Body of pancreas (tissue), 4 donors: ENCODE measurements around the gene KCNJ14. TPM values are rescaled to one million over a fixed set of nuclear protein-coding genes. Genes with fewer than 3 reads are reported as not detected.
"Not testable (repeated sequence)": the region's sequence is repeated elsewhere in the genome, so short reads cannot be mapped to it uniquely, and the experiment has no call there.

Experiments
- ATAC-seq: fragments of 150-250 bp; one replicate; pipeline ENCODE4 v1.9.1; 2016
- DNase-seq, 4 donors: peaks; one replicate each; pipeline ENCODE4 v3.0.0-alpha.2; 2019
- H3K27ac ChIP-seq, 4 donors: fragments of 200-600 bp; sonication (generic); 1 replicate in 3 of 4; 2 replicates in 1 of 4; pipeline versions ENCODE4 v1.5.1 to v1.6.1; 2016 to 2019; ENCODE audit warnings: mild to moderate bottlenecking in 1 of 4, mixed read lengths in 1 of 4, moderate library complexity in 1 of 4
- H3K27me3 ChIP-seq, 2 donors: fragments of 200-600 bp; sonication (generic); one replicate each; pipeline ENCODE4 v1.6.0; 2016; ENCODE audit warnings: mild to moderate bottlenecking in 1 of 2
- H3K36me3 ChIP-seq, 2 donors: fragments of 200-600 bp; sonication (generic); replicated peaks in 1 of 2; 2 replicates each; pipeline ENCODE4 v1.5.1; 2016; ENCODE audit warnings: low read depth in 2 of 2; ENCODE audit not compliant: insufficient read depth in 1 of 2
- H3K4me1 ChIP-seq: fragments of 200-600 bp; sonication (generic); one replicate; pipeline ENCODE4 v1.6.0; 2016
- H3K4me3 ChIP-seq, 2 donors: fragments of 200-600 bp; sonication (generic); 1 replicate in 1 of 2; 2 replicates in 1 of 2; pipeline ENCODE4 v1.5.1; 2016 to 2019
- H3K9me3 ChIP-seq, 3 donors: fragments of 200-600 bp; sonication (generic); 1 replicate in 2 of 3; 2 replicates in 1 of 3; pipeline ENCODE4 v1.5.1; 2016
- POLR2A ChIP-seq, 3 donors: fragments of 450-650 bp; IDR thresholded peaks; one replicate each; pipeline ENCODE4 v1.6.1; 2016; ENCODE audit warnings: antibody characterized with exemption in 3 of 3, mild to moderate bottlenecking in 2 of 3
- WGBS, 2 donors: methylation state at CpG; one replicate each; pipeline ENCODE4 v1.1.5; 2017; 5-methylcytosine and 5-hydroxymethylcytosine counted together
- intact Hi-C: fragments of 100-400 bp; cut with DNase I; formaldehyde crosslinking; loops from one replicate; pipeline ENCODE4 v1.15.1; 2023
- total RNA-seq, 2 donors: library from RNA; depleted of rRNA; stranded (reverse); fragments of >200 nt; gene quantifications; one replicate each; pipeline ENCODE4 v1.1.0, GENCODE V29; 2016
- TF ChIP-seq, protein P1 (sequence below), 7 experiments: fragments of 450-650 bp in 4 of 7; fragments of 200-600 bp in 3 of 7; sonication (generic) in 3 of 7; IDR thresholded peaks; one replicate each; pipeline ENCODE4 v1.5.1; 2016 to 2019; ENCODE audit warnings: antibody characterized with exemption in 7 of 7

Gene KCNJ14
- total RNA-seq, 2 donors from 2014 or later, result 0.66 to 1.6 TPM

- no peak for DNase-seq
- WGBS, 2 donors, result 74 to 81% methylated on average over 6 of the region's 6 CpGs
- no peaks in the 10 kb centered on the region for H3K36me3 ChIP-seq
- peaks cover 21% of the 10 kb centered on the region for H3K4me1 ChIP-seq
- no peak for ATAC-seq
- TF ChIP-seq POLR2A (IDR thresholded peaks at IDR 0.05), result no peak
- TF ChIP-seq, protein P1, sequence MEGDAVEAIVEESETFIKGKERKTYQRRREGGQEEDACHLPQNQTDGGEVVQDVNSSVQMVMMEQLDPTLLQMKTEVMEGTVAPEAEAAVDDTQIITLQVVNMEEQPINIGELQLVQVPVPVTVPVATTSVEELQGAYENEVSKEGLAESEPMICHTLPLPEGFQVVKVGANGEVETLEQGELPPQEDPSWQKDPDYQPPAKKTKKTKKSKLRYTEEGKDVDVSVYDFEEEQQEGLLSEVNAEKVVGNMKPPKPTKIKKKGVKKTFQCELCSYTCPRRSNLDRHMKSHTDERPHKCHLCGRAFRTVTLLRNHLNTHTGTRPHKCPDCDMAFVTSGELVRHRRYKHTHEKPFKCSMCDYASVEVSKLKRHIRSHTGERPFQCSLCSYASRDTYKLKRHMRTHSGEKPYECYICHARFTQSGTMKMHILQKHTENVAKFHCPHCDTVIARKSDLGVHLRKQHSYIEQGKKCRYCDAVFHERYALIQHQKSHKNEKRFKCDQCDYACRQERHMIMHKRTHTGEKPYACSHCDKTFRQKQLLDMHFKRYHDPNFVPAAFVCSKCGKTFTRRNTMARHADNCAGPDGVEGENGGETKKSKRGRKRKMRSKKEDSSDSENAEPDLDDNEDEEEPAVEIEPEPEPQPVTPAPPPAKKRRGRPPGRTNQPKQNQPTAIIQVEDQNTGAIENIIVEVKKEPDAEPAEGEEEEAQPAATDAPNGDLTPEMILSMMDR (IDR thresholded peaks at IDR 0.05), result no peak
- peak overlapping the region in 3 of 4 donors; percentile 54 to 78 (median 75) for H3K27ac ChIP-seq
- H3K27me3 ChIP-seq, result no peaks in the 10 kb centered on the region
- no peak overlapping the region for H3K4me3 ChIP-seq
- H3K9me3 ChIP-seq, result no peaks in the 10 kb centered on the region
- intact Hi-C loops, result no loop called here
Measured at GRCh38 chr19:48487544-48487943, 32.2 kb downstream of the KCNJ14 start.

DNA sequence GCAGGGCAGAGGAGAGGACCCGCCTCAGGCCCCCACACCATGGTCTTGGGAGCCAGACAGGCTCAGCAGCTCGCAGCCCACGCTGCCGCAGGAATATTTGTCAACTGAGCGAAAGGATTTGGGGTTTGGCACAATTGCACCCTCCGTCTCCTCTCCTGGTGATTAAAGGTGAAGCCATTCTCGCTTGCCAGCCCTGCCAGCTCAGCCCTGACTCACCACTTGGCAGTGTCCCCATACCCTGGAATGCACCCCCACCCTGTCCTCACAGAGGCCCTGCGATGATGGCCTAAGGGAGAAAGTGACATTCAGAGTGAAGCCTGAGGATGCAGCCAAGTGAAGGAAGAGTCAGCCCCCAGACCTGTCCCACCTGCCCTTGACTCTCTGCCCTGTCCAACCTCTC lies 32.6 kb downstream of the KCNJ14 start:
- WGBS, 2 donors, result 66% methylated on average over 8 of the region's 8 CpGs; no CpG with 5 or more reads in 1 of the 2 donors
- no peaks in the 10 kb centered on the region for H3K27me3 ChIP-seq

DNA sequence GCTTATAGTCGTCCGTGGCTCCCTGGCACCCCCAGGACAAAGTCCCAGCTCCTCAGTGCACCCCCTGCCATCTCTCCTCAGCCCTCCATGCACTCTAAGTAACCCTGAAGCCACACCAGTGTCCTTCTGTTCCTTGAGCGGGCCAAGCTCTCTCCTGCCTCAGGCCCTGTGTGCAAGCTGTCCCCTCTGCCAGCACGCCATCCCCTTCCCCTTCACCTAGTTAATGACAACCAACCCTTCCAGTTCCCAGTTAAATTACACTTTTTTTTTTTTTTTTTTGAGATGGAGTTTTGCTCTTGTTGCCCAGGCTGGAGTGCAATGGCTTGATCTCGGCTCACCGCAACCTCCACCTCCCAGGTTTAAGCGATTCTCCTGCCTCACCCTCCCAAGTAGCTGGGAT lies 33.1 kb downstream of the KCNJ14 start:
- intact Hi-C loops, ATAC-seq, H3K9me3 ChIP-seq, DNase-seq, H3K4me3 ChIP-seq, H3K36me3 ChIP-seq, H3K27me3 ChIP-seq: not testable (repeated sequence)
- Histone ChIP-seq H3K4me1 (peaks cover 21% of the 10 kb centered on the region), H3K27ac (peak overlapping the region; percentile 54 to 78 (median 70))
- WGBS, 2 donors, result 73 to 81% methylated on average over 7 of the region's 7 CpGs

More for the DNA sequence above, 32.6 kb downstream of the KCNJ14 start:
- intact Hi-C loops, result no loop called here
- no peak overlapping the region for H3K4me3 ChIP-seq
- peaks cover 21% of the 10 kb centered on the region for H3K4me1 ChIP-seq
- H3K9me3 ChIP-seq, result no peaks in the 10 kb centered on the region
- TF ChIP-seq POLR2A (IDR thresholded peaks at IDR 0.05), result no peak
- TF ChIP-seq, protein P1 (IDR thresholded peaks at IDR 0.05), result no peak
- peak; percentile 43 for ATAC-seq
- no peaks in the 10 kb centered on the region for H3K36me3 ChIP-seq
- peak overlapping the region; percentile 54 to 78 (median 70) for H3K27ac ChIP-seq
- peak; percentile 76 to 93 (median 80) for DNase-seq

DNA sequence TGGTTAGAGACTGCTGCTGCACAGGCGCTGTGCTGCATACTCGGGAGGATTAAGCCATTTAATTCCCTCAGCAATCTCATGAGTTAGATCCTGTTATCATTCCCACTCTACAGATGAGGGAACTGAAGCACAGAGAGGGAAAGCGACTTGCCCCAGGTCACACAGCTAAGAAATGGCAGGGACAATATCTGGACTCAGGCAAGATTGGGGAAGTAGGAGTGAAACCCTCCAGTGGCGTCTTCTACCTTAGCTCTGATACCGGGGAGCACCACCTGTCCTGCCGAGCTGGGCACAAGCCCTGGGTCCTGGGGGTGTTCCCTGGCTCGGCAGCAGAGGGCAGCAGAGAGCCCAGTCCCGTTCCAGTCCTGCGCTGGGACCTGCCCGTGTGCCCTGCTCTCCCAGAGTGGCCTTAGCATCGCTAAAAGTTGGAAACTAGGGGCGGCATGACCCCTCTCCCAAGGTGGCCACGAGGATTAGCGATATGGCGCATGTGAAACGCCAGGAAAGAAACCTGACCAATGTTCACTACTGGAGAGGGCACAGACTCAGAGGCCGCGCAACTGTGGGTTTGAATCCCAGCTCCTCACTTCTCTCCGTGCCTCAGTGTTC lies 34.3 kb downstream of the KCNJ14 start:
- intact Hi-C loops, result loop anchor here (5.0 kb wide), 1 partner anchor 93 kb away; no protein-coding TSS in a partner anchor
- peaks cover 29% of the 10 kb centered on the region for H3K4me1 ChIP-seq
- H3K27me3 ChIP-seq, result no peaks in the 10 kb centered on the region
- H3K4me3 ChIP-seq, result no peak overlapping the region
- H3K36me3 ChIP-seq, result no peaks in the 10 kb centered on the region
- peak; percentile 80 to 85 (median 83) for DNase-seq
- peak; percentile 27 for ATAC-seq
- no peak overlapping the region for H3K27ac ChIP-seq
- 19 to 30% methylated on average over 3 to 19 of the region's 19 CpGs for whole genome bisulfite sequencing, 2 donors
- no peaks in the 10 kb centered on the region for H3K9me3 ChIP-seq
- TF ChIP-seq, protein P1 (IDR thresholded peaks at IDR 0.05), result peak; percentile 87 to 95 (median 91)
- no peak for TF ChIP-seq POLR2A (IDR thresholded peaks at IDR 0.05)

GRCh38 chr19:48490981-48491792 lies 35.8 kb downstream of the KCNJ14 start:
- TF ChIP-seq, protein P1 (IDR thresholded peaks at IDR 0.05), result no peak
- TF ChIP-seq POLR2A (IDR thresholded peaks at IDR 0.05), result no peak
- no peaks in the 10 kb centered on the region for H3K27me3 ChIP-seq

More at GRCh38 chr19:48490981-48491792, 35.8 kb downstream of the KCNJ14 start:
- no peaks in the 10 kb centered on the region for H3K9me3 ChIP-seq
- peaks cover 30% of the 10 kb centered on the region for H3K4me1 ChIP-seq
- intact Hi-C loops, result loop anchor here (5.0 kb wide), 1 partner anchor 91 kb away; no protein-coding TSS in a partner anchor
- peak; percentile 44 to 54 (median 47) for DNase-seq
- no peaks in the 10 kb centered on the region for H3K36me3 ChIP-seq
- 2 to 9% methylated on average over 18 to 48 of the region's 50 CpGs for WGBS, 2 donors
- no peak for ATAC-seq
- H3K27ac ChIP-seq, result peak overlapping the region in 2 of 4 donors; percentile 3 to 24
- H3K4me3 ChIP-seq, result no peak overlapping the region
